WI38 (cell line): Measurements from ENCODE around the gene ARHGDIA.
"Not testable (repeated sequence)": the region's sequence is repeated elsewhere in the genome, so short reads cannot be mapped to it uniquely, and the experiment has no call there.

ENCODE experiments used
- H3K4me3 ChIP-seq: 2 replicates; pipeline ENCODE4 v1.5.1; 2011; ENCODE audit warnings: low read depth, mild to moderate bottlenecking, control low read depth, low read length
- CTCF ChIP-seq: IDR thresholded peaks from 2 replicates; pipeline ENCODE4 v1.5.1; 2012; ENCODE audit warnings: low read depth, mild to moderate bottlenecking, control low read depth, low read length

ARHGDIA gene

GRCh38 chr17:81842378-81842724 is 28.8 kb downstream of the ARHGDIA start:
- no peak overlapping the region for H3K4me3 ChIP-seq
- TF ChIP-seq CTCF = no peak

GRCh38 chr17:81841866-81842265 is 29.3 kb downstream of the ARHGDIA start:
- TF ChIP-seq CTCF = no peak
- no peak overlapping the region for H3K4me3 ChIP-seq

GRCh38 chr17:81840826-81841778 is 30.0 kb downstream of the ARHGDIA start:
- H3K4me3 ChIP-seq = no peak overlapping the region
- TF ChIP-seq CTCF = no peak

- H3K4me3 ChIP-seq = not testable (repeated sequence)
These were observed 31.1 kb downstream of the ARHGDIA start for GRCh38 chr17:81840059-81840458.

- TF ChIP-seq CTCF = no peak
- H3K4me3 ChIP-seq = no peak overlapping the region
These were observed 31.8 kb downstream of the ARHGDIA start for GRCh38 chr17:81839301-81839700.

GRCh38 chr17:81838753-81839255 is 32.3 kb downstream of the ARHGDIA start:
- no peak for TF ChIP-seq CTCF
- no peak overlapping the region for H3K4me3 ChIP-seq

- no peak for TF ChIP-seq CTCF
- H3K4me3 ChIP-seq = no peak overlapping the region
These were observed 33.5 kb downstream of the ARHGDIA start for GRCh38 chr17:81837641-81838040.

GRCh38 chr17:81834831-81835267 is 36.3 kb downstream of the ARHGDIA start, which contains the start of gene PPP1R27:
PPP1R27 (minus strand) TSS chr17:81835050; CDS start chr17:81834953, 97 bp downstream.
- H3K4me3 ChIP-seq = peak within 1 kb of the TSS; percentile 72
- no peak for TF ChIP-seq CTCF
